Measurements from ENCODE around the gene GLOD4.
"Not testable (repeated sequence)": the region's sequence is repeated elsewhere in the genome, so short reads cannot be mapped to it uniquely, and the experiment has no call there.

Gene GLOD4

GRCh38 chr17:773467-774312 lies 8.4 kb downstream of the GLOD4 start:
- no peak for DNase-seq (ENCODE audit: low spot score)

- DNase-seq (ENCODE audit: low spot score), result no peak
Measured at GRCh38 chr17:773016-773415, 9.1 kb downstream of the GLOD4 start.

- DNase-seq (ENCODE audit: low spot score), result no peak
Measured at GRCh38 chr17:767076-767475, 15.0 kb downstream of the GLOD4 start.

DNA sequence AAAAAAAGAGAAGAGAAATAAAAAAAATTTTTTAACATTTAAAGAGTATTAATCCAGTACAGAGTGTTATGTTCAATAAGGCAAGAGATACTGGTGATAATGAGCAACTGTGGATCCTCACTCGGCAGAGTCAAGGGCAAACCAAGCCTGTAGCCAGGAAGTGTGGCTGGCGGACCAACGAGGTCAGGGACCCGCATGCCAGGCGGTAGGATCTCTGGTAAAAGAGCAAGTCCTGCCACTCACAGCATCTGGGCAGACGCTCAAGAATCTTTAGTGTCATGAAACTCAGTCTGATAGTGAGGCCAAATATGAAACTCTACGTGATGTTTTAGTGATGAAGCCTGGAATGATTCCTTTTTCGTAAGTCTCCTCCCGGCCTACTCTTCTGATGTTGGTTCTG lies 21.7 kb downstream of the GLOD4 start:
- DNase-seq (ENCODE audit: low spot score), result no peak

DNA sequence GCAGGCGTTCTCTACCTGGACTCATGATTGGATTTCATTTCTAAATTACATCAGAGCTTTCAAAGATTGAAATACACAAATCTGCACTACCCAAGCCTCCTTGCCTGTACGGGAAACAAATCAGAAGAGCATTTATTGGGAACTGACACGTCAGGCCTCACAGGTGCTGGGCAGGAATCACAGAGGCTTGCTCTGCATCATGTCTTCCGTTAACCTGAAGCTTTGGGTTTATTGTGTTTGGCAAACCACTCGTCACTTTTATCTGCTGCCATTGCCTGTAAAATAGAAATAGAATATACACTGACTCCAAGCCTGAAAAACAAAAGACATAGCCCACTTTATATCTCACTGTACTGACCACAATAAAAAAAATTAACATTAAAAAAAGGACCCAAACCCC lies 22.1 kb downstream of the GLOD4 start:
- DNase-seq (ENCODE audit: low spot score), result no peak

DNA sequence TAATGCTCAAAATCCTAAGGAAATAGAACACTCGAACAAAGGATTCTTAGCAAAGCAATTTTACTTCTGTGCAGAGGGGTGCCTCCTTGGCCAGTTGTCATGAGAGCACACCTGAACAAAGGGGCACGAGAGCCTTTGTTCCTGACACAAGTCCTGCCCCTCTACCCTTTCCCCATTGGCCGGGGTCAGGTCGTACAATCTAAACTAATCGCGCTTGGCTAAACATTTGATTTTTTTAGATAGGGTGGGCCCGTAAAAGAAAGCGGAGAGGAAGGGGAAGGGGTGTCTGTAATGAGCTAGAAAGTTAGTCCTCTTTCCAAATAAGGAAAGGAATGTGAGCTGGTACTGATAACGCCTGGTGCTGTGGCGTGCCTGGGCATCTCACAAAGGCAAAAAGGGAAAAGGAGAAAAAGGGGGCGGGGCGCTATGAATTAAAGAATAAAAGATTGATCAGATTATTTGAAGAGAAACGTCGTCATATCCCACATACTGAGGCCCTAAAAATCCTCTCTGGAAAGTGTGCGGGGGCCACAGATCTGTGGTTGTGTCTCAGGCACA lies 26.0 kb downstream of the GLOD4 start:
- not testable (repeated sequence) for DNase-seq (ENCODE audit: low spot score)

DNA sequence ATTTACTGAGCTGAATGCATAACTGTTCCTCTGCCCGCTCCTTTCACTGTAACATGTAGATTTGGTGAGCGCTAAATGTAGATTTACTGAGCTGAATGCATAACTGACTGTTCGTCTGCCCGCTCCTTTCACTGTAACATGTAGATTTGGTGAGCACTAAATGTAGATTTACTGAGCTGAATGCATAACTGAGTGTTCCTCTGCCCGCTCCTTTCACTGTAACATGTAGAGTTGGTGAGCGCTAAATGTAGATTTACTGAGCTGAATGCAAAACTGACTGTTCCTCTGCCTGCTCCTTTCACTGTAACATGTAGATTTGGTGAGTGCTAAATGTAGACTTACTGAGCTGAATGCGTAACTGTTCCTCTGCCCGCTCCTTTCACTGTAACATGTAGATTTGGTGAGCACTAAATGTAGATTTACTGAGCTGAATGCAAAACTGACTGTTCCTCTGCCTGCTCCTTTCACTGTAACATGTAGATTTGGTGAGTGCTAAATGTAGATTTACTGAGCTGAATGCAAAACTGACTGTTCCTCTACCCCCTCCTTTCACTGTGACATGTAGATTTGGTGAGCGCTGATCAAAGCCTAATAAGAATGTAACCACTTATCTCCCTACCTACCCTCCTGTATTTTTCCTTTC lies 26.6 kb downstream of the GLOD4 start:
- DNase-seq (ENCODE audit: low spot score), result not testable (repeated sequence)

DNA sequence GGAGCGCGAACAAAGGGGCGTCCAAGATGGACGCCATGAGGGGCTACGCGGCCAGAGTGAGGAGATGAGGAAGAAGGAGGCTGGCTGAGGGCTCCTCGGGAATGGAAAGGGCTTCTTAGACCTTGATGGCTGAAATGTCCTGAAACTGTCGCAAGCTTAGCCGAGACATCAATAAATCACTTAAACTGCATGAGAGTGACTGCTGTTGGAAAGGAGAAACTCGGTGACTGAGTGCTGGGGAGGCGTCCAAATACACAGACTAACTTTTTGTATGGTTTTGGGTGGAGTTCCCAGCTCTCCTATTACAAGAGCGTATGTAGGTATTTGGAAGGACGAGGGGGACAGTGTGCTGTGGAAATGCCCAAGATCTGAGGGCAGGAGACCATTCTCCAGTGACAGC lies 28.7 kb downstream of the GLOD4 start:
- DNase-seq (ENCODE audit: low spot score), result no peak

- peak; percentile 56 for DNase-seq (ENCODE audit: low spot score)
Measured at GRCh38 chr17:752620-753219, 29.4 kb downstream of the GLOD4 start.

- DNase-seq (ENCODE audit: low spot score), result peak; percentile 99
Measured at GRCh38 chr17:752002-752619, 30.0 kb downstream of the GLOD4 start, which contains the start of gene GEMIN4. TSS of gene GEMIN4 (minus strand) at chr17:752264. CDS start at chr17:752142, 122 bp downstream.

- DNase-seq (ENCODE audit: low spot score), result peak; percentile 29
Measured at GRCh38 chr17:751269-752001, 30.6 kb downstream of the GLOD4 start.

DNA sequence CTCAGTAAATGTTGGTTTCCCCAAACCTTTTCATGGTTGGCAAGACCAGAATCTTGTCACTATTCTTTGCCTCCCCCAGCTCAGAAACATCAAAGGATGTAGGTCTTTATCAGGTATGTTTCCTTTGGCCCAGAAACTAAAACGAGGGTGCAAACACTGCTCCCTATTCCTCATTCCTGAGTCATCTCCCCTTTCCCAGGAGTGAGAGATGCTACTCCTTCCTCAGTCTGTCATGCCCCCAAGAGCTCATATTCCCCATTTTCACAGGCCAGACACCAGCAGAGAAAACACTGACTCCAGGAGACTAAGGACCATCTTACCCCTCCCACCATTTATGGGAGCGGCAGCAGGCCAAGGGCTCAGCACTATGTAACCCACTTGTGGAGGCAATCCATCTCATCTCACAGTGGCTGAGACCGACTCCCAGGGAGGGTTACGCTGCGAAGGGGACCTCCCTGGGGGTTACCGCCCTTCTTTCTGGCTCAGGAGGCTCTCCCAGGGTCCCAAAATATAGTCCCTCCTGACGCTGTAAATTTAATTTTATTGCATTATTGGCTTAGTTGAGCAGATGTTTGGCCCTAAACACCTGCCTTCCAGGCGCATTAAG lies 31.5 kb downstream of the GLOD4 start:
- no peak for DNase-seq (ENCODE audit: low spot score)

GRCh38 chr17:749359-749758 lies 32.7 kb downstream of the GLOD4 start:
- DNase-seq (ENCODE audit: low spot score), result not testable (repeated sequence)

DNA sequence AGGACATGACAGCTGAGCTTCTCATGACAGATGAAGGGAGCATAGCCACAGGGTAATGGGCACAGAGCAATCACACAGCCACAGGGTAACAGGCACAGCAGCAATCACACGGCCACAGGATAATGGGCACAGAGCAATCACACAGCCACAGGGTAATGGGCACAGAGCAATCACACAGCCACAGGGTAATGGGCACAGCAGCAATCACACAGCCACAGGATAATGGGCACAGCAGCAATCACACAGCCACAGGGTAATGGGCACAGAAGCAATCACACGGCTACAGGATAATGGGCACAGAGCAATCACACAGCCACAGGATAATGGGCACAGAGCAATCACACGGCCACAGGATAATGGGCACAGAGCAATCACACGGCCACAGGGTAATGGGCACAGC lies 33.5 kb downstream of the GLOD4 start:
- DNase-seq (ENCODE audit: low spot score), result not testable (repeated sequence)

- DNase-seq (ENCODE audit: low spot score), result no peak
Measured at GRCh38 chr17:746783-747629, 35.1 kb downstream of the GLOD4 start.

- no peak for DNase-seq (ENCODE audit: low spot score)
Measured at GRCh38 chr17:746181-746580, 35.9 kb downstream of the GLOD4 start.

DNA sequence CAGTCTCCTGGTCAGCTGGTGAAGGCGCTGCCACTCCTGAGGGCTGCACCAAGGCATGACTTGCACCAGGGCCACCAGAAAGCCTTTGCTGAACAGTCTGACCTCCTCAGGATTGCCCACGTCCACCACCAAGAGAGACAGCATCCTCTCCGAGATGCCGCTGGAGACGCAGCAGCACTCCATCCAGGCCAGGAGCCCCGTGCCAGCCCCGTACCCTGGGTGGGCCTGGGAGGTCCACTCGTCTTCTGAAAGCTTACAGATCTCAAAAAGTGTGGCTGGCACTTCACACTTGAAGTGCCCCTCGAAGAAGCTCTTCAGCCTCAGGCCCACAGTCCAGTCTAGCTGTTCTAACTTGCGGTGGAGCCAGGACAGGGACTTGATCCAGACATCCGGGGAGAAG lies 36.7 kb downstream of the GLOD4 start:
- no peak for DNase-seq (ENCODE audit: low spot score)

DNA sequence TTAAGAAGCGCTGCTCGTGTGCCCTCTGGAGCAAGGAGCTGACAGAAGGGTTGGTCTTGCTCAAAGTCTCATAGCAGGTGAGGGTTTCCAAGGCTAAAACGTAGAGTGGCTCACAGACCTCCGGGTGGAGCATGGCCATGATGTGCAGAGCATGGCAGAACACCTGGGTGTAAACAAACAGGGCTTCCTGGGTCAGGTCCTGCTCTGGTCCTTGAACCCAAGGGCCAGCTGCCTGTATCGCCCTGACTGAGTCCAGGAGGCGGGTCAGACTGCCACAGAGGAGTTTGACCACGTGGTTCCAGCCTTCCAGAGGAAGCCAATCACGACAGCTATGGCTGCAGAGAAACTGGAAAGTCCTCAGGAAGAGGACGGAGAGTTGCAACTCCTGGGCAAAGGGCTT lies 37.1 kb downstream of the GLOD4 start:
- no peak for DNase-seq (ENCODE audit: low spot score)

DNA sequence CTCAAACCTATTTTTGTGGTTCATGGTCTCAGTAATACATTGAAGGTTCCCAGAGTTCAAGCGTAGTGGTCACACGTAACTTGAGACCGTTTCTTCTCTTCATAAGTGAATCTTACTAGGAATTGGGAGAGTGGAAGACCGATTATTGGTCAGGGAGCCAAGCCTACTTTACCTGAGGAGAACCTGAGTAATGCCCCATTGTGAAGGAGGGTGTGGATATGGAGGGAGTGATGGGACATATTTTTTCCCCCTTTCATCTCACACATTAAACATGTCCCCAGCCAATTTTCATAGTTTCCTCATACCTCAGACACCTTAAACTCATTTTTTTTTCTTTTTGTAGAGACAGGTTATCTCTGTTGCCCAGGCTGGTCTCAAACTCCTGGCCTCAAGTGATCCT lies 38.9 kb downstream of the GLOD4 start:
- DNase-seq (ENCODE audit: low spot score), result no peak

- no peak for DNase-seq (ENCODE audit: low spot score)
Measured at GRCh38 chr17:742147-742793, 39.8 kb downstream of the GLOD4 start.

Data from iPS-NIHi11 (cell line).